H1 (cell line): ENCODE data around the gene ATP11A. TPM values are rescaled to one million over a fixed set of nuclear protein-coding genes. Genes with fewer than 3 reads are reported as not detected.

ENCODE experiments used
- CTCF ChIA-PET: fragments of 300-600 bp; sonication (Branson Sonifier 250); formaldehyde crosslinking; loops from one replicate; lab custom pipeline; 2021; ENCODE audit not compliant: partially characterized antibody; lab: Charles Lee
- POLR2A ChIA-PET: fragments of 300-600 bp; sonication (Branson Sonifier 250); formaldehyde crosslinking; loops from one replicate; lab custom pipeline; 2021; ENCODE audit warnings: inconsistent platforms; ENCODE audit not compliant: partially characterized antibody; lab: Charles Lee
- DNase-seq, 2 experiments: peaks; one replicate each; pipeline versions ENCODE4 v3.0.0 to v3.0.0-alpha.2; 2010 to 2022; ENCODE audit warnings: low spot score in 2 of 2, low read depth in 1 of 2, mixed read lengths in 1 of 2
- FAIRE-seq: peaks from 2 replicates; lab custom pipeline; 2011; peaks lifted over from hg19 to GRCh38; lab: Jason Lieb, UNC
- H2AFZ ChIP-seq: 2 replicates; pipeline ENCODE4 v1.8.1; 2012; ENCODE audit warnings: low read length, inconsistent platforms
- H2AK5ac ChIP-seq: 2 replicates; pipeline ENCODE4 v1.6.1; 2013; ENCODE audit warnings: low read depth, low read length
- H2BK120ac ChIP-seq: replicated peaks from 2 replicates; pipeline ENCODE3; 2013; ENCODE audit warnings: low read depth, low read length, inconsistent platforms
- H2BK12ac ChIP-seq: 2 replicates; pipeline ENCODE4 v1.6.1; 2013; ENCODE audit warnings: low read depth, low read length
- H2BK15ac ChIP-seq: 2 replicates; pipeline ENCODE4 v1.6.1; 2013; ENCODE audit warnings: low read length
- H2BK20ac ChIP-seq: 2 replicates; pipeline ENCODE4 v1.6.1; 2013; ENCODE audit warnings: low read length
- H2BK5ac ChIP-seq: 2 replicates; pipeline ENCODE4 v1.6.1; 2013; ENCODE audit warnings: low read depth, low read length
- H3K14ac ChIP-seq: 2 replicates; pipeline ENCODE4 v1.6.1; 2013; ENCODE audit warnings: inconsistent platforms; ENCODE audit not compliant: insufficient read length
- H3K18ac ChIP-seq: 2 replicates; pipeline ENCODE4 v1.6.1; 2013; ENCODE audit warnings: low read length; ENCODE audit errors: extremely low read depth
- H3K23ac ChIP-seq: 2 replicates; pipeline ENCODE4 v1.6.1; 2013; ENCODE audit warnings: inconsistent platforms; ENCODE audit not compliant: insufficient read length
- H3K23me2 ChIP-seq: 2 replicates; pipeline ENCODE4 v1.6.1; 2013; ENCODE audit warnings: low read depth, low read length
- H3K27ac ChIP-seq: 2 replicates; pipeline ENCODE4 v1.6.1; 2011; ENCODE audit warnings: low read depth, low read length, inconsistent platforms
- H3K27me3 ChIP-seq, 4 experiments: replicated peaks in 1 of 4; 1 replicate in 1 of 4; 2 replicates in 3 of 4; pipeline versions ENCODE4 v1.6.1 to v1.8.1; 2011 to 2013; ENCODE audit warnings: low read length in 3 of 4, mild to moderate bottlenecking in 3 of 4, inconsistent platforms in 2 of 4, mixed read lengths in 2 of 4, moderate library complexity in 1 of 4; ENCODE audit not compliant: control insufficient read depth in 3 of 4, insufficient read depth in 3 of 4; ENCODE audit errors: extremely low read depth in 1 of 4
- H3K36me3 ChIP-seq, 4 experiments: 2 replicates each; pipeline versions ENCODE4 v1.6.1 to v1.8.1; 2011 to 2013; ENCODE audit warnings: mild to moderate bottlenecking in 4 of 4, low read length in 3 of 4, moderate library complexity in 2 of 4, control low read depth in 1 of 4, inconsistent platforms in 1 of 4; ENCODE audit not compliant: insufficient read depth in 4 of 4, control insufficient read depth in 2 of 4
- H3K4ac ChIP-seq: replicated peaks from 2 replicates; pipeline ENCODE3; 2013; ENCODE audit warnings: low read length, low read depth, mixed read lengths, inconsistent platforms; ENCODE audit not compliant: insufficient read length
- H3K4me1 ChIP-seq, 4 experiments: replicated peaks in 1 of 4; 1 replicate in 1 of 4; 2 replicates in 3 of 4; pipeline versions ENCODE4 v1.6.1 to v1.8.1; 2011 to 2013; ENCODE audit warnings: low read length in 3 of 4, inconsistent platforms in 2 of 4, mixed read lengths in 1 of 4; ENCODE audit not compliant: insufficient read depth in 4 of 4, control insufficient read depth in 3 of 4
- H3K4me2 ChIP-seq, 2 experiments: 2 replicates each; pipeline versions ENCODE4 v1.6.1 to v1.8.1; 2011 to 2013; ENCODE audit warnings: low read depth in 2 of 2, low read length in 2 of 2, control low read depth in 1 of 2, inconsistent platforms in 1 of 2, mild to moderate bottlenecking in 1 of 2; ENCODE audit not compliant: insufficient read depth in 1 of 2
- H3K4me3 ChIP-seq, 4 experiments: fragments of 200-600, 300-600 bp in 1 of 4; sonication (generic), shearing (Covaris generic), sonication (Bioruptor Twin) in 1 of 4; 2 replicates each; pipeline versions ENCODE4 v1.5.1 to v1.8.1; 2011 to 2016; ENCODE audit warnings: low read length in 4 of 4, low read depth in 3 of 4, control low read depth in 2 of 4, inconsistent platforms in 2 of 4, mild to moderate bottlenecking in 2 of 4, mixed read lengths in 1 of 4, moderate library complexity in 1 of 4; ENCODE audit not compliant: insufficient read depth in 2 of 4; ENCODE audit errors: extremely low read depth in 1 of 4
- H3K56ac ChIP-seq: replicated peaks from 2 replicates; pipeline ENCODE3; 2013; ENCODE audit warnings: low read depth, mild to moderate bottlenecking, mixed read lengths, low read length, inconsistent platforms; ENCODE audit not compliant: insufficient read length
- H3K79me1 ChIP-seq: 2 replicates; pipeline ENCODE4 v1.6.1; 2013; ENCODE audit warnings: low read depth, low read length, control low read depth
- H3K79me2 ChIP-seq, 2 experiments: 2 replicates each; pipeline versions ENCODE4 v1.6.1 to v1.8.1; 2012 to 2013; ENCODE audit warnings: low read length in 2 of 2, mild to moderate bottlenecking in 2 of 2, inconsistent platforms in 1 of 2; ENCODE audit not compliant: insufficient read depth in 2 of 2, control insufficient read depth in 1 of 2
- H3K9ac ChIP-seq, 4 experiments: replicated peaks in 1 of 4; 1 replicate in 1 of 4; 2 replicates in 3 of 4; pipeline versions ENCODE4 v1.6.1 to v1.8.1; 2011 to 2013; ENCODE audit warnings: low read depth in 3 of 4, low read length in 3 of 4, control low read depth in 2 of 4, mild to moderate bottlenecking in 2 of 4, moderate library complexity in 2 of 4, inconsistent platforms in 1 of 4; ENCODE audit errors: extremely low read depth in 1 of 4
- H3K9me3 ChIP-seq, 2 experiments: 2 replicates each; pipeline versions ENCODE4 v1.6.1 to v1.8.1; 2012 to 2013; ENCODE audit warnings: mild to moderate bottlenecking in 2 of 2, moderate library complexity in 2 of 2, control low read depth in 1 of 2, inconsistent platforms in 1 of 2, low read depth in 1 of 2, low read length in 1 of 2, mixed read lengths in 1 of 2; ENCODE audit not compliant: insufficient read depth in 2 of 2
- H4K20me1 ChIP-seq, 2 experiments: replicated peaks in 1 of 2; 2 replicates each; pipeline versions ENCODE3 to v1.8.1; 2011 to 2013; ENCODE audit warnings: inconsistent platforms in 2 of 2, low read length in 2 of 2, mild to moderate bottlenecking in 1 of 2; ENCODE audit not compliant: insufficient read depth in 2 of 2, control insufficient read depth in 1 of 2
- H4K5ac ChIP-seq: 2 replicates; pipeline ENCODE4 v1.6.1; 2013; ENCODE audit warnings: low read length, low read depth, mixed read lengths, inconsistent platforms; ENCODE audit not compliant: insufficient read length
- H4K8ac ChIP-seq: 2 replicates; pipeline ENCODE4 v1.8.0; 2013; ENCODE audit warnings: mild to moderate bottlenecking, moderate library complexity, low read length, inconsistent platforms; ENCODE audit not compliant: insufficient read depth; ENCODE audit errors: extremely low read depth
- H4K91ac ChIP-seq: replicated peaks from 2 replicates; pipeline ENCODE3; 2013; ENCODE audit warnings: low read length, mixed read lengths, inconsistent platforms; ENCODE audit not compliant: insufficient read length
- HDAC2 ChIP-seq, 2 experiments: fragments of 300-600 bp in 1 of 2; sonication (generic) in 1 of 2; IDR thresholded peaks; 2 replicates each; pipeline ENCODE4 v1.6.1; 2011 to 2012; ENCODE audit warnings: low read depth in 2 of 2, low read length in 2 of 2, mild to moderate bottlenecking in 2 of 2, moderate library complexity in 2 of 2, borderline replicate concordance in 1 of 2, inconsistent platforms in 1 of 2
- MAFK ChIP-seq: IDR thresholded peaks from 2 replicates; pipeline ENCODE4 v1.6.1; 2012; ENCODE audit warnings: low read depth, mild to moderate bottlenecking, improper control_type of control experiment, low read length
- RNF2 ChIP-seq: fragments of 200-900, 300-1000 bp; sonication (generic); IDR thresholded peaks from 2 replicates; pipeline ENCODE4 v1.7.1; 2016; ENCODE audit warnings: borderline replicate concordance, low read depth, mild to moderate bottlenecking, antibody characterized with exemption, low read length; ENCODE audit not compliant: poor library complexity, severe bottlenecking; ENCODE audit errors: missing control alignments
- SP4 ChIP-seq: IDR thresholded peaks from 2 replicates; pipeline ENCODE4 v1.6.1; 2012; ENCODE audit warnings: low read length, inconsistent platforms
- SUZ12 ChIP-seq: fragments of 200-600 bp; sonication (generic); IDR thresholded peaks from 2 replicates; pipeline ENCODE4 v1.6.1; 2012; ENCODE audit warnings: mild to moderate bottlenecking, inconsistent platforms, low read length, moderate library complexity, mixed read lengths
- TAF1 ChIP-seq: IDR thresholded peaks from 2 replicates; pipeline ENCODE4 v1.6.1; 2011; ENCODE audit warnings: mild to moderate bottlenecking, low read depth, low read length
- TAF7 ChIP-seq: optimal IDR thresholded peaks from 2 replicates; pipeline ENCODE3; 2011; ENCODE audit warnings: low read depth, mild to moderate bottlenecking, inconsistent platforms, low read length, moderate library complexity, borderline replicate concordance
- YY1 ChIP-seq: IDR thresholded peaks from 2 replicates; pipeline ENCODE4 v1.6.1; 2011; ENCODE audit warnings: low read depth, mild to moderate bottlenecking, low read length
- WGBS, 2 experiments: shearing (Covaris generic) in 1 of 2; methylation state at CpG; one replicate each; pipeline versions ENCODE4 v1.1.6 to v1.1.7; 2013 to 2015; ENCODE audit warnings: low lambda C conversion rate in 2 of 2, mixed read lengths in 2 of 2, inconsistent platforms in 1 of 2, low coverage in 1 of 2, missing lambda C conversion rate in 1 of 2; ENCODE audit not compliant: insufficient replicate concordance in 2 of 2, insufficient coverage in 1 of 2, insufficient read length in 1 of 2; ENCODE audit errors: extremely low coverage in 1 of 2, missing lambda C conversion rate in 1 of 2; 5-methylcytosine and 5-hydroxymethylcytosine counted together
- polyA plus RNA-seq, 7 experiments: library from polyadenylated mRNA; depleted of rRNA in 3 of 7; stranded (reverse) in 5 of 7; unstranded in 2 of 7; fragments of >200 nt in 5 of 7; fragments of 200-250 nt in 2 of 7; gene quantifications; 1 replicate in 5 of 7; 2 replicates in 1 of 7; 4 replicates in 1 of 7; pipeline versions ENCODE4 v1.2.1 to v1.2.3, GENCODE V29; 2011 to 2013; ENCODE audit warnings: missing spikeins in 2 of 7, mixed read lengths in 2 of 7
- total RNA-seq: library from RNA; stranded (reverse); fragmentation: NEBNext Ultra II Directional; extraction: Animal tissue kit (Norgen Biotek cat#: 25700); gene quantifications from 2 replicates; pipeline ENCODE4 v1.2.1, GENCODE V29; 2021
- TF ChIP-seq, protein P1 (sequence below), 3 experiments: IDR thresholded peaks; 1 replicate in 2 of 3; 2 replicates in 1 of 3; pipeline versions ENCODE4 v1.5.1 to v1.6.1; 2011; ENCODE audit warnings: low read length in 3 of 3, mild to moderate bottlenecking in 3 of 3, inconsistent platforms in 2 of 3, low read depth in 1 of 3, moderate library complexity in 1 of 3; ENCODE audit not compliant: insufficient read depth in 1 of 3; ENCODE audit errors: control extremely low read depth in 1 of 3

ATP11A gene
- total and polyA plus RNA-seq, 2 of the 8 experiments (the other 6 are each of a cell fraction or from before 2014, with no cell fraction given) = 28.8 to 72.9 TPM

DNA sequence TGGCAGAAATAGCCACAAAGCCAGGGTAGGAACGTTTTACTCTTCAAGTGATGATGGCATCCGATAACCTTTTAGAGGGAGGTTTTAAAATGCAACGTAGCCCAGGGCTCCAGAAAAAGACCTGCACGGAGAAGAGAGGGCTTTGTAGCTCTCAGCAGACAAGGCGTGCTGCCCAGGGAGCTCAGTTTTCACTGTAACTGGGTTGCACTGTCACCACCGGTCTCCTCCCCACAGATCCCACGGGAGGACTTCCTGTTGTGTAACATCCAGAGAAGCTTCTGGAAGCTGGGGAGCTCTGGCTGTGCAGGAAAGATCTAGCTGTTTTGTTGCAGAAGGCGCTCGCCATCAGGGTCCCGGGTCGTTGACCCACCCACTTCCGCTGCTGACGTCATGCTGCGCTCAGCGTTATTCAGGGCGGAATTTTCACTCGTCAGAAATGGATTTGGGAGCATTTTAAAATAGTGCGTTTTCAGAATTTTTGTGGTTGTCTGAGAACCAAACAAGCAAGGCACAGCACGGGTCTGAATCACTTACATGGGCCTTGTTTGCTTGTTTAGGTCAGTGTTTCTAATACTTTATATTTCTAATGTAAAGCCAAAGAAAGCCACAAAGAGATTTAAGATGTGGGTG is 50.8 kb downstream of the ATP11A start:
- peak overlapping the region; percentile 69; the same call in 1 of the 2 replicates for H2BK5ac ChIP-seq
- no peak overlapping the region for H2AK5ac ChIP-seq
- no peak overlapping the region for H4K5ac ChIP-seq
- no peak overlapping the region for H3K4ac ChIP-seq
- POLR2A ChIA-PET = interaction anchor here (0.9 kb wide), 1 partner anchor 16 kb away, joined by 3 read pairs; no protein-coding TSS in a partner anchor
- H4K8ac ChIP-seq = no peak overlapping the region
- FAIRE-seq = no peak
- CTCF ChIA-PET = interaction anchor here (0.6 to 1.3 kb wide), 3 partner anchors 16 to 404 kb away, joined by 3 to 4 read pairs (median 4); no protein-coding TSS in a partner anchor
- H2BK120ac ChIP-seq = no peak overlapping the region
- no peak overlapping the region for H2BK20ac ChIP-seq
- no peak overlapping the region for H3K4me3 ChIP-seq
- WGBS, 2 experiments = 87% methylated on average over 19 of the region's 19 CpGs; no CpG with 5 or more reads in 1 of the 2 experiments
- H3K4me1 ChIP-seq = peaks cover 10 to 34% (median 17%) of the 10 kb centered on the region in 4 experiments
- H3K79me2 ChIP-seq = peaks cover 0 to 89% of the 10 kb centered on the region in 2 experiments; a peak in 3 of 4 replicates
- peaks cover 25% of the 10 kb centered on the region for H3K79me1 ChIP-seq
- H3K4me2 ChIP-seq = no peak overlapping the region
- H3K27me3 ChIP-seq = no peaks in the 10 kb centered on the region
- H2BK12ac ChIP-seq = no peak overlapping the region
- peak overlapping the region; percentile 17 for H4K91ac ChIP-seq
- H3K36me3 ChIP-seq = no peaks in the 10 kb centered on the region
- peaks cover 4 to 10% of the 10 kb centered on the region in 2 experiments for H4K20me1 ChIP-seq
- no peak overlapping the region for H2AFZ ChIP-seq
- no peak overlapping the region for H3K14ac ChIP-seq
- H3K18ac ChIP-seq = no peak overlapping the region
- no peak for DNase-seq
- no peak overlapping the region for H3K9ac ChIP-seq
- no peak overlapping the region for H3K23ac ChIP-seq
- no peak overlapping the region for H3K27ac ChIP-seq
- TF ChIP-seq SUZ12 = no peak
- no peak for TF ChIP-seq TAF7
- no peak for TF ChIP-seq RNF2
- no peak for TF ChIP-seq HDAC2 (IDR thresholded peaks at IDR 0.05; ENCODE audit: borderline replicate concordance in 1 of 2, low read depth in 2 of 2, low read length in 2 of 2)
- TF ChIP-seq, protein P1, sequence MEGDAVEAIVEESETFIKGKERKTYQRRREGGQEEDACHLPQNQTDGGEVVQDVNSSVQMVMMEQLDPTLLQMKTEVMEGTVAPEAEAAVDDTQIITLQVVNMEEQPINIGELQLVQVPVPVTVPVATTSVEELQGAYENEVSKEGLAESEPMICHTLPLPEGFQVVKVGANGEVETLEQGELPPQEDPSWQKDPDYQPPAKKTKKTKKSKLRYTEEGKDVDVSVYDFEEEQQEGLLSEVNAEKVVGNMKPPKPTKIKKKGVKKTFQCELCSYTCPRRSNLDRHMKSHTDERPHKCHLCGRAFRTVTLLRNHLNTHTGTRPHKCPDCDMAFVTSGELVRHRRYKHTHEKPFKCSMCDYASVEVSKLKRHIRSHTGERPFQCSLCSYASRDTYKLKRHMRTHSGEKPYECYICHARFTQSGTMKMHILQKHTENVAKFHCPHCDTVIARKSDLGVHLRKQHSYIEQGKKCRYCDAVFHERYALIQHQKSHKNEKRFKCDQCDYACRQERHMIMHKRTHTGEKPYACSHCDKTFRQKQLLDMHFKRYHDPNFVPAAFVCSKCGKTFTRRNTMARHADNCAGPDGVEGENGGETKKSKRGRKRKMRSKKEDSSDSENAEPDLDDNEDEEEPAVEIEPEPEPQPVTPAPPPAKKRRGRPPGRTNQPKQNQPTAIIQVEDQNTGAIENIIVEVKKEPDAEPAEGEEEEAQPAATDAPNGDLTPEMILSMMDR (IDR thresholded peaks at IDR 0.05; ENCODE audit: control extremely low read depth in 1 of 3, insufficient read depth in 1 of 3, low read depth in 1 of 3, low read length in 3 of 3) = no peak
- no peak for TF ChIP-seq TAF1
- TF ChIP-seq SP4 = no peak
- no peak for TF ChIP-seq MAFK
- TF ChIP-seq YY1 = no peak
- no peaks in the 10 kb centered on the region for H3K9me3 ChIP-seq
- H3K56ac ChIP-seq = no peak overlapping the region
- H2BK15ac ChIP-seq = 0 out of 2 replicates have a peak overlapping the region, but pooled peaks have one; percentile 61
- no peaks in the 10 kb centered on the region for H3K23me2 ChIP-seq
